GM18507 (cell line): Measurements from ENCODE around the gene NPEPPS.

Experiments used
- DNase-seq: peaks from one replicate; pipeline ENCODE4 v3.0.0; 2011; ENCODE audit warnings: low read depth; ENCODE audit not compliant: insufficient read length; ENCODE audit errors: extremely low spot score
- FAIRE-seq: peaks from 2 replicates; lab custom pipeline; 2011; peaks lifted over from hg19 to GRCh38; lab: Jason Lieb, UNC

NPEPPS gene

GRCh38 chr17:47652570-47652969 is 121.7 kb downstream of the NPEPPS start:
- FAIRE-seq, result no peak
- no peak for DNase-seq

- no peak for DNase-seq
- no peak for FAIRE-seq
Measured at GRCh38 chr17:47653442-47653841, 122.5 kb downstream of the NPEPPS start.

GRCh38 chr17:47654991-47655390 is 124.1 kb downstream of the NPEPPS start:
- FAIRE-seq, result no peak
- no peak for DNase-seq

- FAIRE-seq (peak; percentile 79), DNase-seq (no peak)
Measured at GRCh38 chr17:47660064-47660492, 129.2 kb downstream of the NPEPPS start.

- peak; percentile 85 for FAIRE-seq
- no peak for DNase-seq
Measured at GRCh38 chr17:47663912-47664623, 133.2 kb downstream of the NPEPPS start.

GRCh38 chr17:47664624-47664941 is 133.7 kb downstream of the NPEPPS start:
- DNase-seq (no peak), FAIRE-seq (no peak)

GRCh38 chr17:47665655-47666054 is 134.7 kb downstream of the NPEPPS start:
- DNase-seq (no peak), FAIRE-seq (no peak)

GRCh38 chr17:47669081-47669480 is 138.2 kb downstream of the NPEPPS start:
- no peak for FAIRE-seq
- DNase-seq, result no peak

GRCh38 chr17:47670064-47670463 is 139.2 kb downstream of the NPEPPS start:
- no peak for FAIRE-seq

More at GRCh38 chr17:47670064-47670463, 139.2 kb downstream of the NPEPPS start:
- no peak for DNase-seq
